NCI-H1092 treated with DMSO at 0.1 percent for 48 hours (cell line): ENCODE data around the gene LTA4H.

Experiments used
- DNase-seq: peaks from one replicate; lab custom pipeline; 2025; lab: John Stamatoyannopoulos, UW

The LTA4H gene

GRCh38 chr12:95959107-95959506 is 76.3 kb downstream of the LTA4H start:
- peak; percentile 6 for DNase-seq

DNA sequence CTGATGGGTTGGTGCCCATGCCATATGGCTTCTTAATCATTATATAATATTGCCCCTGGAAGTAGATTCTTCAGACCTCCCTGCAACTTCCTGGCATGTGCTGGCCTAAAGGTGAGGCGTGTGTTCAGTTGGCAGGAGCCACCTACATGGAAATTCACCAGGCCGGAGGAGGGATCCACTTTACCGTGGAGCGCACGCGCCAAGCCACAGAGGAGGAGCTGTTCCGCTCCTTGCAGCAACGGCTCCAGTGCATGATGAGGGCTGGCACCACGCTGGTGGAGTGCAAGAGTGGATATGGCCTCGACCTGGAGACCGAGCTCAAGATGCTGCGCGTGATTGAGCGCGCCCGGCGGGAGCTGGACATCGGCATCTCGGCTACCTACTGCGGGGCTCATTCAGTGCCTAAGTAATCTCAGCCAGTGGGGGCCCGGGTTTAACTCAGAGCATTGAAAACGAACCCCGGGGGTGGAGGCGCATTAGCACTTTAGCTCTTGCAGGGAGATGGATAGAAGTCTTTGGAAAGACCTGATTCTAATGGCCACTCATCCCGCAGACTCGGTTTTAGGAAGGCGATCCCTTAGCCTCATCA is 78.7 kb downstream of the LTA4H start:
- DNase-seq, result no peak

DNA sequence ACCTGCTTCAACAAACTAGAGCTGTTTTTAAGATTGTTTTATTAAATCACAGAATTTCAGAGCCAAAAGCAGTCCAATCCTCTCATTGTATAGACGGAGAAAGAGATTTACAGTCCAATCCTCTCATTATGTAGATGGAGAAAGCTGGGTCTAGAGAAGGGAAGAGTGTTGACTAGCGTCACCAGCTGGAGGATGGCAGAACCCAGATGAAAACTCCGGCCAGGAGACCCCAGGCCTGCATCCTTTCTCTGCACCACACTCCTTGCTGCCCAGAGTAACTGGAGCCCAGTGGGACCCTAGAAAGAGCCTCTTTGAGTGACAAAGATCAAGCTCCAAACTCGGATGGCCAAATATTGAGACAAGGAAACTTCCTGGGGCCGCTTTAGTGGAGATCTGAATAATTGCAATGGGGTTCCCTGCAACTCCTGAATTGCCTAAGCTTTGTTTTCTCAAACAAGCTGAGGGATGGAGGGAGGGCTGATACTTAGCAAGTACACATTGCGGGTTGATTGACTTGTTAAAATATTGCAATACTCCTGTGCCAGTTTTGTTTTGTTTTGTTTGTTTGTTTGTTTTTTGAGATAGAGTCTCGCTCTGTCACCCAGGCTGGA is 79.7 kb downstream of the LTA4H start:
- DNase-seq, result no peak

GRCh38 chr12:95953000-95953399 is 82.4 kb downstream of the LTA4H start:
- no peak for DNase-seq

GRCh38 chr12:95951515-95951914 is 83.9 kb downstream of the LTA4H start:
- no peak for DNase-seq
